Measurements from ENCODE around the gene SLC4A4.

DNA sequence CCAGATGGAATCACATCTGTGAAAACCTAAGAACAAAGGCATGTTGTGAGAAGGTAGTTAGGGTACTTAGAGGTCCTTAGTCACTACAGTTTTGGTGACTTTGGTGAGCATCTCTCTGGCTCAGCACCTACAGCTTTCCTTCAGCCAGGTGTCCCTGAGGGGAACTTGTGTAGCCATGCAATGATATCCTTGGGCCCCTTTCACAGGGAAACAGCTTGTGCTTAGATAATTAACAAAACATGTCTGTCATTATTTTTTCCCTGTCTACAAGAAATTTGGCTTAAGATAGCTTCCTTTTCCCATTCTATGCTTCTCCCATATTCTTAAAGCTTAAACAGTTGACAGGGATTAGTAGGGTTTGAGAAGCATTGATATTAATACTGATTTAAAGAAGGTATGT is 63.8 kb downstream of the SLC4A4 start:
- TF ChIP-seq, protein P1, sequence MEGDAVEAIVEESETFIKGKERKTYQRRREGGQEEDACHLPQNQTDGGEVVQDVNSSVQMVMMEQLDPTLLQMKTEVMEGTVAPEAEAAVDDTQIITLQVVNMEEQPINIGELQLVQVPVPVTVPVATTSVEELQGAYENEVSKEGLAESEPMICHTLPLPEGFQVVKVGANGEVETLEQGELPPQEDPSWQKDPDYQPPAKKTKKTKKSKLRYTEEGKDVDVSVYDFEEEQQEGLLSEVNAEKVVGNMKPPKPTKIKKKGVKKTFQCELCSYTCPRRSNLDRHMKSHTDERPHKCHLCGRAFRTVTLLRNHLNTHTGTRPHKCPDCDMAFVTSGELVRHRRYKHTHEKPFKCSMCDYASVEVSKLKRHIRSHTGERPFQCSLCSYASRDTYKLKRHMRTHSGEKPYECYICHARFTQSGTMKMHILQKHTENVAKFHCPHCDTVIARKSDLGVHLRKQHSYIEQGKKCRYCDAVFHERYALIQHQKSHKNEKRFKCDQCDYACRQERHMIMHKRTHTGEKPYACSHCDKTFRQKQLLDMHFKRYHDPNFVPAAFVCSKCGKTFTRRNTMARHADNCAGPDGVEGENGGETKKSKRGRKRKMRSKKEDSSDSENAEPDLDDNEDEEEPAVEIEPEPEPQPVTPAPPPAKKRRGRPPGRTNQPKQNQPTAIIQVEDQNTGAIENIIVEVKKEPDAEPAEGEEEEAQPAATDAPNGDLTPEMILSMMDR (IDR thresholded peaks at IDR 0.05), result no peak
- no peak for TF ChIP-seq POLR2A (IDR thresholded peaks at IDR 0.05)

All from Peyer's patch (tissue), 4 donors.